Chondrocyte (in vitro differentiated cells): ENCODE data around the gene CMSS1. TPM values are rescaled to one million over a fixed set of nuclear protein-coding genes. Genes with fewer than 3 reads are reported as not detected.

ENCODE experiments used
- DNase-seq: peaks from one replicate; pipeline ENCODE4 v3.0.0; 2021; ENCODE audit warnings: mixed read lengths, low spot score
- H3K27ac Mint-ChIP-seq: one replicate; pipeline ENCODE4 v1.8.0; 2021; ENCODE audit warnings: mild to moderate bottlenecking, moderate library complexity, mixed read lengths; ENCODE audit not compliant: unreplicated experiment
- H3K27me3 Mint-ChIP-seq: 2 replicates; pipeline ENCODE4 v1.8.0; 2021; ENCODE audit warnings: low read depth, mixed read lengths
- H3K36me3 Mint-ChIP-seq: 2 replicates; pipeline ENCODE4 v1.8.0; 2021; ENCODE audit warnings: low read depth, mixed read lengths
- H3K4me1 Mint-ChIP-seq: 2 replicates; pipeline ENCODE4 v1.8.0; 2021; ENCODE audit warnings: low read depth, mild to moderate bottlenecking, mixed read lengths
- H3K4me3 Mint-ChIP-seq: one replicate; pipeline ENCODE4 v1.8.0; 2021; ENCODE audit warnings: mild to moderate bottlenecking, moderate library complexity, mixed read lengths; ENCODE audit not compliant: unreplicated experiment
- H3K9me3 Mint-ChIP-seq: 2 replicates; pipeline ENCODE4 v1.8.0; 2021; ENCODE audit warnings: low read depth, mixed read lengths
- total RNA-seq: library from RNA; stranded (reverse); gene quantifications from 3 replicates; pipeline ENCODE4 v1.2.1, GENCODE V29; 2021
- TF ChIP-seq, protein P1 (sequence below): fragments of 200-600 bp; sonication (generic); IDR thresholded peaks from 2 replicates; pipeline ENCODE4 v1.5.0; 2021; ENCODE audit warnings: antibody characterized with exemption, mild to moderate bottlenecking, moderate library complexity

CMSS1 gene
- total RNA-seq, 1 donor from 2014 or later = 19.5 TPM

GRCh38 chr3:99960123-99960878 lies 142.6 kb downstream of the CMSS1 start:
- H3K27ac Mint-ChIP-seq = no peak overlapping the region
- DNase-seq = no peak
- no peaks in the 10 kb centered on the region for H3K9me3 Mint-ChIP-seq
- no peaks in the 10 kb centered on the region for H3K27me3 Mint-ChIP-seq
- peaks cover 59% of the 10 kb centered on the region for H3K4me1 Mint-ChIP-seq
- TF ChIP-seq, protein P1, sequence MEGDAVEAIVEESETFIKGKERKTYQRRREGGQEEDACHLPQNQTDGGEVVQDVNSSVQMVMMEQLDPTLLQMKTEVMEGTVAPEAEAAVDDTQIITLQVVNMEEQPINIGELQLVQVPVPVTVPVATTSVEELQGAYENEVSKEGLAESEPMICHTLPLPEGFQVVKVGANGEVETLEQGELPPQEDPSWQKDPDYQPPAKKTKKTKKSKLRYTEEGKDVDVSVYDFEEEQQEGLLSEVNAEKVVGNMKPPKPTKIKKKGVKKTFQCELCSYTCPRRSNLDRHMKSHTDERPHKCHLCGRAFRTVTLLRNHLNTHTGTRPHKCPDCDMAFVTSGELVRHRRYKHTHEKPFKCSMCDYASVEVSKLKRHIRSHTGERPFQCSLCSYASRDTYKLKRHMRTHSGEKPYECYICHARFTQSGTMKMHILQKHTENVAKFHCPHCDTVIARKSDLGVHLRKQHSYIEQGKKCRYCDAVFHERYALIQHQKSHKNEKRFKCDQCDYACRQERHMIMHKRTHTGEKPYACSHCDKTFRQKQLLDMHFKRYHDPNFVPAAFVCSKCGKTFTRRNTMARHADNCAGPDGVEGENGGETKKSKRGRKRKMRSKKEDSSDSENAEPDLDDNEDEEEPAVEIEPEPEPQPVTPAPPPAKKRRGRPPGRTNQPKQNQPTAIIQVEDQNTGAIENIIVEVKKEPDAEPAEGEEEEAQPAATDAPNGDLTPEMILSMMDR = no peak
- no peaks in the 10 kb centered on the region for H3K36me3 Mint-ChIP-seq
- no peak overlapping the region for H3K4me3 Mint-ChIP-seq

- H3K27me3 Mint-ChIP-seq = no peaks in the 10 kb centered on the region
- H3K27ac Mint-ChIP-seq = no peak overlapping the region
- TF ChIP-seq, protein P1 = no peak
- no peak for DNase-seq
- no peak overlapping the region for H3K4me3 Mint-ChIP-seq
- H3K9me3 Mint-ChIP-seq = no peaks in the 10 kb centered on the region
- H3K36me3 Mint-ChIP-seq = no peaks in the 10 kb centered on the region
- H3K4me1 Mint-ChIP-seq = peaks cover 56% of the 10 kb centered on the region
These were observed 143.3 kb downstream of the CMSS1 start for GRCh38 chr3:99960941-99961340.

GRCh38 chr3:99961756-99962515 lies 144.3 kb downstream of the CMSS1 start:
- Mint-ChIP-seq H3K4me3 (no peak overlapping the region), H3K27me3 (no peaks in the 10 kb centered on the region), H3K36me3 (no peaks in the 10 kb centered on the region), H3K9me3 (no peaks in the 10 kb centered on the region), H3K4me1 (peaks cover 59% of the 10 kb centered on the region), H3K27ac (peak overlapping the region; percentile 34)
- no peak for DNase-seq
- TF ChIP-seq, protein P1 = no peak

- H3K4me1 Mint-ChIP-seq = peaks cover 60% of the 10 kb centered on the region
- TF ChIP-seq, protein P1 = no peak
- DNase-seq = no peak
- no peaks in the 10 kb centered on the region for H3K36me3 Mint-ChIP-seq
- H3K4me3 Mint-ChIP-seq = no peak overlapping the region
- peak overlapping the region; percentile 65 for H3K27ac Mint-ChIP-seq
- H3K9me3 Mint-ChIP-seq = no peaks in the 10 kb centered on the region
- H3K27me3 Mint-ChIP-seq = no peaks in the 10 kb centered on the region
These were observed 145.0 kb downstream of the CMSS1 start for GRCh38 chr3:99962703-99963102.

GRCh38 chr3:99965077-99965476 lies 147.4 kb downstream of the CMSS1 start:
- H3K27me3 Mint-ChIP-seq = no peaks in the 10 kb centered on the region
- H3K9me3 Mint-ChIP-seq = no peaks in the 10 kb centered on the region
- H3K27ac Mint-ChIP-seq = no peak overlapping the region

More at GRCh38 chr3:99965077-99965476, 147.4 kb downstream of the CMSS1 start:
- no peak for DNase-seq
- TF ChIP-seq, protein P1 = no peak
- Mint-ChIP-seq H3K4me1 (peaks cover 58% of the 10 kb centered on the region), H3K36me3 (no peaks in the 10 kb centered on the region), H3K4me3 (no peak overlapping the region)
